ENCODE results near the gene TMEM63C.

Gene TMEM63C

GRCh38 chr14:77194706-77195105, 13.1 kb downstream of the TMEM63C start:
- Histone ChIP-seq H3K9ac (no peak overlapping the region), H3K27ac (no peak overlapping the region), H4K20me1 (peaks cover 46% of the 10 kb centered on the region), H3K4me3 (no peak overlapping the region), H3K27me3 (no peaks in the 10 kb centered on the region), H3K4me1 (peaks cover 24% of the 10 kb centered on the region), H3K4me2 (no peak overlapping the region), H3K36me3 (peaks cover 35% of the 10 kb centered on the region; the same call in 1 of the 2 replicates), H3K9me3 (no peaks in the 10 kb centered on the region)
- TF ChIP-seq Cebpa-rat (IDR thresholded peaks at IDR 0.05) = no peak

GRCh38 chr14:77195766-77196165, 14.2 kb downstream of the TMEM63C start:
- Histone ChIP-seq H3K4me3 (no peak overlapping the region), H3K4me2 (no peak overlapping the region), H3K9ac (no peak overlapping the region), H3K27me3 (no peaks in the 10 kb centered on the region), H4K20me1 (peaks cover 56% of the 10 kb centered on the region), H3K9me3 (no peaks in the 10 kb centered on the region), H3K4me1 (peaks cover 13% of the 10 kb centered on the region; the same call in 1 of the 2 replicates), H3K36me3 (peaks cover 45% of the 10 kb centered on the region; the same call in 1 of the 2 replicates), H3K27ac (no peak overlapping the region)
- TF ChIP-seq Cebpa-rat (IDR thresholded peaks at IDR 0.05) = no peak

GRCh38 chr14:77197988-77198387, 16.4 kb downstream of the TMEM63C start:
- Histone ChIP-seq H3K27me3 (no peaks in the 10 kb centered on the region), H3K36me3 (peaks cover 64% of the 10 kb centered on the region; the same call in 1 of the 2 replicates), H3K4me2 (no peak overlapping the region), H4K20me1 (peaks cover 76% of the 10 kb centered on the region), H3K4me3 (no peak overlapping the region), H3K4me1 (peaks cover 5% of the 10 kb centered on the region; the same call in 1 of the 2 replicates), H3K9me3 (no peaks in the 10 kb centered on the region), H3K9ac (no peak overlapping the region), H3K27ac (no peak overlapping the region)
- no peak for TF ChIP-seq Cebpa-rat (IDR thresholded peaks at IDR 0.05)

- H3K4me2 ChIP-seq = no peak overlapping the region
- H3K4me1 ChIP-seq = peaks cover 9% of the 10 kb centered on the region
- H3K9ac ChIP-seq = no peak overlapping the region
- no peaks in the 10 kb centered on the region for H3K27me3 ChIP-seq
- H3K27ac ChIP-seq = no peak overlapping the region
- no peak overlapping the region for H3K4me3 ChIP-seq
- no peak for TF ChIP-seq Cebpa-rat (IDR thresholded peaks at IDR 0.05)
- H3K36me3 ChIP-seq = peaks cover 68% of the 10 kb centered on the region; the same call in 1 of the 2 replicates
- no peaks in the 10 kb centered on the region for H3K9me3 ChIP-seq
- H4K20me1 ChIP-seq = peaks cover 82% of the 10 kb centered on the region
Observed at GRCh38 chr14:77198561-77198960, 17.0 kb downstream of the TMEM63C start.

- Histone ChIP-seq H3K4me1 (peaks cover 16% of the 10 kb centered on the region), H3K36me3 (peaks cover 75% of the 10 kb centered on the region; the same call in 1 of the 2 replicates), H3K9me3 (no peaks in the 10 kb centered on the region), H3K9ac (no peak overlapping the region), H3K4me2 (no peak overlapping the region), H3K27me3 (no peaks in the 10 kb centered on the region), H4K20me1 (peaks cover 92% of the 10 kb centered on the region), H3K27ac (no peak overlapping the region), H3K4me3 (no peak overlapping the region)
- no peak for TF ChIP-seq Cebpa-rat (IDR thresholded peaks at IDR 0.05)
Observed at GRCh38 chr14:77199590-77199989, 18.0 kb downstream of the TMEM63C start.

GRCh38 chr14:77200406-77200985, 18.9 kb downstream of the TMEM63C start:
- Histone ChIP-seq H3K36me3 (peaks cover 83% of the 10 kb centered on the region; the same call in 1 of the 2 replicates), H3K27me3 (no peaks in the 10 kb centered on the region), H3K4me2 (no peak overlapping the region), H3K4me3 (no peak overlapping the region), H4K20me1 (peaks cover 97% of the 10 kb centered on the region), H3K9ac (no peak overlapping the region), H3K27ac (no peak overlapping the region), H3K9me3 (no peaks in the 10 kb centered on the region), H3K4me1 (peaks cover 16% of the 10 kb centered on the region)
- TF ChIP-seq Cebpa-rat (IDR thresholded peaks at IDR 0.05) = no peak

- H3K4me3 ChIP-seq = no peak overlapping the region
- H3K4me1 ChIP-seq = peaks cover 16% of the 10 kb centered on the region
- H3K4me2 ChIP-seq = no peak overlapping the region
- peaks cover 96% of the 10 kb centered on the region for H4K20me1 ChIP-seq
- no peaks in the 10 kb centered on the region for H3K9me3 ChIP-seq
- no peak overlapping the region for H3K9ac ChIP-seq
- H3K36me3 ChIP-seq = peaks cover 74% of the 10 kb centered on the region; the same call in 1 of the 2 replicates
- no peak overlapping the region for H3K27ac ChIP-seq
- H3K27me3 ChIP-seq = no peaks in the 10 kb centered on the region
- TF ChIP-seq Cebpa-rat (IDR thresholded peaks at IDR 0.05) = no peak
Observed at GRCh38 chr14:77201696-77202095, 20.1 kb downstream of the TMEM63C start.

GRCh38 chr14:77203611-77204458, 22.2 kb downstream of the TMEM63C start:
- no peak overlapping the region for H3K9ac ChIP-seq
- TF ChIP-seq Cebpa-rat (IDR thresholded peaks at IDR 0.05) = no peak
- no peak overlapping the region for H3K27ac ChIP-seq
- peaks cover 11% of the 10 kb centered on the region for H3K4me1 ChIP-seq
- H3K4me2 ChIP-seq = peak overlapping the region; percentile 8; the same call in 1 of the 2 replicates
- H3K36me3 ChIP-seq = peaks cover 57% of the 10 kb centered on the region; the same call in 1 of the 2 replicates
- H3K4me3 ChIP-seq = no peak overlapping the region
- H4K20me1 ChIP-seq = peaks cover 96% of the 10 kb centered on the region
- H3K9me3 ChIP-seq = no peaks in the 10 kb centered on the region
- no peaks in the 10 kb centered on the region for H3K27me3 ChIP-seq

GRCh38 chr14:77204459-77204771, 22.8 kb downstream of the TMEM63C start:
- Histone ChIP-seq H3K4me3 (no peak overlapping the region), H3K36me3 (peaks cover 51% of the 10 kb centered on the region; the same call in 1 of the 2 replicates), H3K9me3 (no peaks in the 10 kb centered on the region), H3K9ac (no peak overlapping the region), H4K20me1 (peaks cover 96% of the 10 kb centered on the region), H3K4me2 (no peak overlapping the region), H3K4me1 (peaks cover 11% of the 10 kb centered on the region), H3K27ac (no peak overlapping the region), H3K27me3 (no peaks in the 10 kb centered on the region)
- no peak for TF ChIP-seq Cebpa-rat (IDR thresholded peaks at IDR 0.05)

GRCh38 chr14:77204907-77205306, 23.3 kb downstream of the TMEM63C start:
- H3K27me3 ChIP-seq = no peaks in the 10 kb centered on the region
- peaks cover 96% of the 10 kb centered on the region for H4K20me1 ChIP-seq
- peaks cover 11% of the 10 kb centered on the region for H3K4me1 ChIP-seq
- H3K9me3 ChIP-seq = no peaks in the 10 kb centered on the region
- no peak overlapping the region for H3K4me2 ChIP-seq
- H3K9ac ChIP-seq = no peak overlapping the region
- TF ChIP-seq Cebpa-rat (IDR thresholded peaks at IDR 0.05) = no peak
- no peak overlapping the region for H3K4me3 ChIP-seq
- H3K27ac ChIP-seq = no peak overlapping the region
- peaks cover 46% of the 10 kb centered on the region; the same call in 1 of the 2 replicates for H3K36me3 ChIP-seq
